GM18858 (cell line): ENCODE data around the gene TMEM260.
"Not testable (repeated sequence)": the region's sequence is repeated elsewhere in the genome, so short reads cannot be mapped to it uniquely, and the experiment has no call there.

Source experiments
- ATAC-seq: cut with Tn5 transposase; IDR thresholded peaks from one replicate; pipeline ENCODE4 v1.9.1; 2021; ENCODE audit not compliant: unreplicated experiment

Gene TMEM260

DNA sequence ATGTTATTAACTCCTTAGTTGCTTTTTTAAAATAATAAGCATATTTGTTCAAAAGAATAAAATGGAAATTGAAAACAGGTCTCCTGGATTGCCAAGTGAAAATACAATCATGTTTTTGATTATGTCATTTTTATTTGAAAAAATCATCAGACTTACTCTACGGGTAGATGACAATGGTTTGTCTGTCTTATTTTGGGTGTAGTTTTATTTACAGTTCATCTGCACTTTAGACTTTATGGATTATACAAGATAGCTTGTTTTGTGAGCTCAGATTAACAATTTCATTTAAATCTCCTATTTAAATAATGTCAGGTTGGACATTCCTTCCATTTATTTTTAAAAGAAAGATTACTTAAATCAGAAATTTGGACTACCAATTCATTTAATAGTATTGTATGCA lies 14.8 kb downstream of the TMEM260 start:
- no peak for ATAC-seq

DNA sequence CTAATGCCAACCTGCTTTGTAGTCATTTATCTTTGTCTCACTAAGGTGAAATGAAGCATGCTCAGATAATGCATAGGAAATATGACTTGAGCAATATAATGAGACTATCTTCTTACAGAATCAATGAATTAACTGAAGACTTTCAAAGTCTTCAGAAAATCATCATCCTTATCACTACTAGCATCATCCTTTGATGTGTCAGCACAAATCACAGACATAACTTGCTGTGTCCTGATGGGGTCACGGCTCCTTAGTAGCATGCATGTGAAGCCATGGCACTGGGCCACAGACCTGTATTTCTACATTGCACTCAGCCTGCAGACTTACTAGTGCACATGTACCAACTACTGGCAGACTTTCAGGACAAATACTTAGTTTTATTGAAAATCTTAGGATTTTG lies 18.9 kb downstream of the TMEM260 start:
- ATAC-seq = no peak

DNA sequence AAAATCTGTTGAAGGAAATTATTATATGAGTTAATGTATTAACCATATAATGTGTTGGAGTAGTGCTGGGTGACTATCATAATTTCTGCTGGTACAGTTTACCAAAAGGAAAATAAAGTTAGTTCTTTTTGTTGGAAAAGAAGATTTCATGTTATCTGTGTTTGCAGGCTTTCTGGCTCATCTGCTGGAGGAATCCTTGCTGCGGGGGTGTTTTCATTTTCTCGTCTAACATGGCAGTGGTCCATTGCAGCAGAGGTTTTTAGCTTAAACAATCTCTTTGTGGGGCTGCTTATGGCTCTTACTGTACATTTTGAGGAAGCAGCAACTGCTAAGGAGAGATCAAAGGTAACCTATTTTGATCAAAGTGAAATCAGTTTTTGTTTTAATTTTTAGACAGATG lies 24.1 kb downstream of the TMEM260 start:
- no peak for ATAC-seq

DNA sequence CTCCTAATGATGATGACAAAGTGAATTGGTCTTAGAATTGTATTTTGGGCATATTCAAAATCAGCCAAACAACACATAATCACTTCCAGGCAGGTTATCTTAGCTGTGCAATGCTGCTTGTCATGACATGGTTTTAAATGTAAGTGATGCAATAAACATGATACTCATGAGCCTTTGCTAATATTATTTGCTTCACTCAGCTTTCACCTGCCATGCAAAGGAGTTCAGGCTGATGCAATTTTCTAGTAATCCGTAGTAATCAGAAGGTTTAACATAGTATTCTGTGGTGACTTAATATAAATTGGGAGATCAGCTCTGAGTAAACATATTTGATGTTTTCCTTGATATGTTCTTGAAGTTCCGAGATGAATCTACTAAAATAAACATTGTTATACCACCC lies 29.1 kb downstream of the TMEM260 start:
- no peak for ATAC-seq

DNA sequence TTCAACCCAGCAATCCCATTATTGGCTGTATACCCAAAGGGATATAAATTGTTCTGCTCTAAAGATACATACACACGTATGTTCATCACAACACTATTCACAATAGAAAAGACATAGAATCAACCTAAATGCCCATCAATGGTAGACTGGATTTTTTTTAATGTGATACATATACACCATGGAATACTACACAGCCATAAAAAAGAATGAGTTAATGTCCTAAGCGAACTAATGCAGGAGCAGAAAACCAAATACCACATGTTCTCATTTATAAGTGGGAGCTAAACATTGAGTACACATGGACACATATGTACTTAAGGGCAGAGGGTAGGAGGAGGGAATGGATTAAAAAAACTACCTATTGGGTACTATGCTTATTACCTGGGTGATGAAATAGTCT lies 32.1 kb downstream of the TMEM260 start:
- not testable (repeated sequence) for ATAC-seq

DNA sequence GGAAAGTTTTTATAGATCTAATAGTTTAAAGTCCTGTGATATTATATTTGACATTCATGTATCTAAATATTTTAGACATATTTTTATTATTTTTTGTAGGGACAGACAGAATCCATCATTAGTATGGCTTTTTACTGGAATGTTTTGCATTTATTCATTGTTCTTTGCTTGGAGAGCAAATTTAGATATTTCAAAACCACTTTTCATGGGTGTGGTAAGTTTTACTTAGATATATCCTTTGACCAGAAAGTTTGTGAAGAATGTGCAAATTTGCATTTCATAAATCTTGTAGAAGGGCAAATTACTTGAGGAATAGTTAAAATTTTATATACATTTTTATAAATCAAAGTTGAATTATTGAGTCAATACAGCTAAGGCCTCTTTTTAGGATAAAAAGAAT lies 37.5 kb downstream of the TMEM260 start:
- no peak for ATAC-seq

DNA sequence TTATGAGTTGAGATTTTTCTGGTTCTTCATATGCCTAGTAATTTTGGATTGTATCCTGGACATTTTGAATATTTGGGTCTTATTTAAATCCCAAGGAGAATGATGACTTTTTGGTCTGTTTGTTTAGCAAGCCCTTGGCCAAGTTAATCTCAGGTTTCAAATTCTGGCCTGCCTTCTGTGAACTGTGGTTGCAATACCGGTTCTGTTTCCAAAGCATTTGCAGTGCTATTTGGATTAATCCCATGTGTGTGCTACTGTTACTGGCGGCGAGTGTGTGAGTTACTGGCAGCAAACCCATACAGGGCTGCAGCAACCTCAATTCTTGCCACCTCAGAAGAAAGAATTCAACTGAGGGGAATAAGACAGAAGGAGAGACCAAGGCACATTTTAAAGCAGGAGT lies 51.1 kb downstream of the TMEM260 start:
- no peak for ATAC-seq

DNA sequence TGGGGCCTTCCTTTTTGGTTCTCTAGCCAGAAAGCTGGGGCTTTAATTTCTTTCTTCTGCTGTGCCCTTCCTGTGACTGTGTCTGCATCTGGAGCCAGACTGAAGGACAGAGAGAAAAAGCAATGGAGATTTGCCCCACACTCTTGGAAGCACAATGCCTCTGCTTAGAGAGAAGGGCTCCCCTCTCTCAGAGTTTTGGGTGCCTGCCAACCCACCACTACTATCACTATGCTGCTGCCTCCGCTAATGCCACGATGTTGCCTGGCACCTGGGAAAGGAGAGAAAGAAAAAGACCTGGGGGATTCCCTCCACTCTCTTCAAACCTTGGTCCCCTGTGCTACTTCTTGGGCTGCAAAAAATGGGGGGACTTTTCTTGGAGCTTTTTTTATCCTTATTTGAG lies 52.6 kb downstream of the TMEM260 start:
- no peak for ATAC-seq

DNA sequence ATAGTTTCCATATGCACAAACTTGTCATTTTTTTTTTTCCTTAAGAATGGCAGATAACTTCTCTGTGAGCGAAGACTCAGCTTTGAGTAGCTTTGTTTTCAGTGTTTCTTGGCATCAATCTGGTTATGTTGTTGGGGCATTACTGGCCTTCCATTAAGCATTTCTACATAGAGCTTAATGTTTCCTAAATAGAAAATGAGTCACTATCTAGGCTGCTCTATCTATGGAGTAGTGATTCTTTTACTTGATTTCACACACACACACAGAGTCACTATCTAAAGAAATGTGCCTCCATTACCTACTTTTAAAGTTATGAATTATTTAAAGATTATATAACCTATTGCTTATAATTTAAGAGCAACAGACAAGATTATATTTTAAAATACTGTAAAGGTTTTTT lies 53.9 kb downstream of the TMEM260 start:
- ATAC-seq = no peak

DNA sequence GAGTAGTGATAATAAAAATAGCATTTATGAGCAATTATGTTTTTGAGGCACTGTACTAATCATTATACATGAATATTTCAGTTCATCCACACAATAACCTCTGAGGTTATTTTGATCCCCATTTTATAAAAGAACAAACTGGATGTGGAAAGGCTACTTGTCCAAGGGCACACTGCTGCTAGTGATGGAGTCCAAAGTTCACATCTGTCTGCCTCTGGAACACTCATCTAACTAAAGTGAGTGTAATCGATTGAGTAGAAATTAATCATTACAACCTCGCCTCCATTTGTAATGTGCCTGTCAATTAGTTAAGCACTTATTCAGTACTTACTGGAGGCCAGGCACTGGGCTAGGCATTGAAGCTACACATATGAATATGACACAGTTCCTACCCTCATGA lies 55.4 kb downstream of the TMEM260 start:
- ATAC-seq = no peak

DNA sequence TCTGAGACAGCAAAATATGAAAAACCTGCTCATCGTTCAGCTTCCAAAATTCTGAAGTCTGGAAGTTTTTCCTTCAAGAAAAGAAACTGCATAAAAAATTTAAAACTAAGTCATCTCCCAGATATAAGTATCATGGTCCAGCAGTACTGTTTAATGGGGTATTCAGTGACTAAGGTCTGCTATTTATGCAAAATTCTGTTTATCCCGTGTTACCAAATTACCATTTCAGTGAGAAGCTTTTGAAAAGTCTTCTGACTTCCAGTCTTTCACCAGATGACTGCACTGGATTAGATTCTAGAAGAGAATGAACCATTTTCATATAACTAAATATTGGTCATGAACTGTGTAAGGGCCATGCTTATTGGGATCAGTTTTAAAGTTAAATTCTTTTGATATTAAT lies 67.9 kb downstream of the TMEM260 start:
- ATAC-seq = no peak

DNA sequence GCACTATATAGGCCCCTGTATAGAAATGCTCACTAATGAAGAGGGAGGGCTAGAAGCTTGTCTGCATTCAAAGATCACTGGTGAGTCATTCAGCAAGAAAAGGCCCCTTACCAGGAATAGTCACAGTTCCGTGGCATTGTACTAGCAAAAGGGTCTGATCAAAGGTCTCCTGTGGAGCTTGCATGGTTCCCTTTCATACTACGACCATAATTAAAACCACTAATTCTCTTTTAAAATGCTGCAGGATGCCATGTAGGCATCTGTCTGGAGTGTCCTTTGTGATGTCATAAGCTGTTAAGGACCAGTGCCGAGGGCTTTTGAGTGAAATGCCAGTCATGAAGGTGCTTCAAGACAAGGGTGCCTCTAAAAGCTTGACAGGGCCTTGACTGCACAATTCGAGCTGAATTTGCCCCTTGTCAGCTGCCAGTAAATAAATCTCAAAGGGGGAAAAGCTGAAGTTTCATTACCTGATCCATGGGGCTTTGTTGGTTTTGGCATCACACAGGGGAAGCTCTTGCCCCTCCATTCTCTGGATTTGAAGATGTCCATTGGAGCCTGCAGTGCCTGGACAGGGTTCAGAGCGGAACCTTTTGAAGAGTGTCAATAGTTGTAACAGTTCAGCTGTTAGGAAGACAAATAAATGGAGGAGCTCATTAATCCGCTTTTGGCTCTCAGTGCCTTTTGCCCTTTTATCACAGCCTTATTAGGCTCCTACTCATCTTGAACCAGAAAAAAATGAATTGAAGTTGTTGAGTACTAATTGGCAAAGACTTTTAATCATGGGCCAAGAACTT lies 69.1 kb downstream of the TMEM260 start:
- ATAC-seq = no peak

DNA sequence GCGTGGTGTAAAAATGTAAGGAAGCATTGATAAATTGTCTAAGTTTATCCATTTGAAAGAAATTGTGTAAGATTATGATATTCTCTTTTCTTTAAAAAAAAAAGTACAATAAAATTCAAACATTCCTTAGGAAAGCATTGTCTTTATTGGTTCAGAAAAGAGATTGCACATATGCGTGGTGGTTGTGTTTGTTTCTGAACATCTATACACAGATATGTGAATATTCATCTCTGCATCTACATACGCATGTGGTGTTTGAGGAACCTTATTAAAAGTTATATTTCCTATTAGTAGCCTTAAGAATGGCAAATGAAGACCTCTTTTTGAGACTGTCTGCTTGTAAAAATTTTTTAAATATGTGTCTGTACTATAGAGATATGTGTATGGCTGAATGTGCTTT lies 69.8 kb downstream of the TMEM260 start:
- ATAC-seq = no peak

DNA sequence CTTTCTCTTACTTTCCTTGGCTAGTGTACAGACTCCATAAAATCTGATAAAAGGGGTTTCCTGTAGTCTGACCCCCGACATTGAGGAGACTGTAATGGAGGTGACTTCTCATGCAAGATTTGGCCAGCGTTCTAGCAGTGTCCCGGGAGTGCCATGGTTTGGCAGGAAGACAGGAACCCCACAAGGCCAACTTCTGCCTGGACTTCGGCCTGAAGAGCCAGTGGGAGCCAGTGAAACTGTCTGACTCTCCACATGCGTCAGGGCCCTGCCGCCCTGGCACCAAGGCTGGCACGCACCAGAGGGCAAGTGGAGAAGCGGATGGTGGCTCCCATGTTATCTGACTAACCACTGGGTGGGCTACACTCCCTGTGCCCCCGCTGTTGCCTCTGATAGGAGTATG lies 70.5 kb downstream of the TMEM260 start:
- no peak for ATAC-seq

DNA sequence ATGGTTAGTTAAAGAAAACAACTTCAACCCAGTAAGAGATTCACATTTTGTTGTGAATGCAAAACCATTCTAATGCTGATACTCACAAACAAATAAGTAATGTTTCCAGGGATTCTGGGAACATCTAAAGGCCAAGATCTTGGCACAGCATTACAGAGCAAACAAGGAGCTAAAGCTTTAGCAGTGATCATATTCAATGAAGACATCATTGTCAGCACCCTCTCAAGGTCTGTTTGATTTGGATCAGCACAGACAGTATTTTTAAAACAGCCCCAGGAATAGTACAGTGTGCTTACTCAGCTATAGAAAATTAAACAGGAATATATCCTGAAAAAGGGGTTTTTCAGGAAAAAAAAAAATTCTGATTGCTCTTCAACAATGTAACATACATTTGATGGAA lies 71.4 kb downstream of the TMEM260 start:
- no peak for ATAC-seq

DNA sequence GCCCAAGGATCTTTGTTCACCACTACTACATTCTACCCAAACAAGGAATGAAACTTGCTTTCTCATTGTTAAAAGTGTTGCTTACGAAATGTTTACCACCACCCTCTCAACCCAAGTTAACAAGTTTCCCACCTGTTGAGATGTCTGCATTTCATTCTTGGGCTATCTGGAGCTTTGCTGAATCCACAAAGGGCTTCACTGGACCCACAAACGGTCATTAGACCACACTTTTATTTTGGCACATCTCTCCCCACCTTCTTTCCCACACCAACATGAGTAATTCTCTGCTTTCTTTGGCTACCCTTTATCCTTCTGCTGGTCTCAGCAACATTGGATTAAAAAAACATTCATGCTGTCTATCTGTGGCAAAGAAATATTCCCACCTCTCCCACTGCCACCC lies 78.0 kb downstream of the TMEM260 start:
- no peak for ATAC-seq

DNA sequence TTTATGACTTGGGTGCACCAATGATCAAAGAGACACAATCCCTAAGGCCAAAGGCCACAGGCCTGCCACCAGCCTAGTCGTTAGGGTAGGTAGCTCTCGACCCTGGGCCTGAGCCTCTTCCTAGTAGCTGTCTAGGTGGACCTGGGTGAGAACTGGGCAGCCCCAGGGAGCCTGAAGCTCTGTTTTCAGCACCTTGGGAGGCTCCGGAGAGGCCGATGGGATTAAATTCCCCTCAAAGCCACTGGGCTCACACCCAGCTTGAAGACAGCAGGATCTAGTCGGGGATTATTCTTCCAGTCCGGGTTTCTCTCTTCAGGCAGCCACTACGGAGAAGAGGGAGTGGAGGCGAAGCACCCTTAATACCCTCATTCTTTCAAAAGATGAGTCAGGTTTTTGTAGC lies 79.8 kb downstream of the TMEM260 start:
- no peak for ATAC-seq

DNA sequence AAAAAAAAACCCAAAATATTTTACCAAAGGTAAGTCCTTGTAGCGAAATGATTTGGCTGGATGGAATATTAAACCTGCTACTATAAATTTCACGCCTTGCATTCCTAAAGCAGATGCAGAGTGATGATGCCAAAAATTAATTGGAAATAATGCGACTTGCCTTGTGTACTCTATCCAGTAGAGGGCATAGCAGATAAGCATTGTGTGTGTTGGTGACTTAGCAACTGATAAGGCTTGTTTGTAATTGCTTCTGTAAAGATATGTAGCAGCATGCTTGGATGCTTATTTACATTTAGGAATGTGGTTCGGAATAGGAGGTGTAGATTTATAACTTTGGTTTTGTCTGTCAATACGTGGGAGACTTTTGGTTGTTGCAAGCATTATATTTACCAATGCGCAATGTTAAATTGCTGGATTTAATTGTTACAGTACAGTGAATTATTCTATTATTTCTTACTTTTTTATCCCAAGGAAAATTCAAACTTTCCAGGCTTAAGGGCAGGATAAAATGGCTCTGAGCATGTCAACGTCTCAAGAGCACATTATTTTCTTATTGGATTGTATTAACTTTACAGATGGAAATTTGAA lies 80.5 kb downstream of the TMEM260 start:
- ATAC-seq = no peak

DNA sequence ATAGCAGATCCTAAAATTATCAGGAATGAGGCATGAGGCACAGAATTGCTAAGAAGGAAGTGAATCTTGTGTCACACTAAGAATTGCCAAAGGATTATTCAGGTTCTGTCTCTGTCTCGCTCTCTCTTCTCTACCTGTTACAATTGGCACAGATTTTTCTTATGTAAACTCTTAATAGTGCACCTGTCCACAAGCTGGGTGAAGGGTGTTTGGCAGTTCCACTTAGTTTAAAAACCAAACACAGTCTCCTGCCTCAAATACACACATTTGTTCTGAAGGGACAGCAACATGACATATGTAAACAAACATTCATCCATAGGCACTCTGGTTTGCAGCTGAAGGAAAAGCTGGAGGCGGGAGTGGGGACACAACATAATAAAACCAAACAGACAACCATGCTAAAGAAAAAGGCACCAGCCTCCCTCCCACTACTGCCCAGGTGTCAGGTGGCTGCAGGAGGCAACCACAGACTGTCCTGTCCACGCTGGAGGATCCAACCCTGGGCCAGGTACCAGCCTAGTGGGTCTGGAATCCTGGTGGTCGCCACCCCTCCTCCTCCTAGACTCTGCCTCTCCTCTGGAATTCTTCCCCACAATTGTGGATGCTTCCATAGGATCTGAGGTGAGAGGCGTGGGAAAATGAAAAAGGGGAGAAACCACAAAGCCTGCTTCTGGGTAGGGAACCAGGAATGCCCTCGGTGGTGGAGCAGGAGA lies 81.2 kb downstream of the TMEM260 start:
- no peak for ATAC-seq

DNA sequence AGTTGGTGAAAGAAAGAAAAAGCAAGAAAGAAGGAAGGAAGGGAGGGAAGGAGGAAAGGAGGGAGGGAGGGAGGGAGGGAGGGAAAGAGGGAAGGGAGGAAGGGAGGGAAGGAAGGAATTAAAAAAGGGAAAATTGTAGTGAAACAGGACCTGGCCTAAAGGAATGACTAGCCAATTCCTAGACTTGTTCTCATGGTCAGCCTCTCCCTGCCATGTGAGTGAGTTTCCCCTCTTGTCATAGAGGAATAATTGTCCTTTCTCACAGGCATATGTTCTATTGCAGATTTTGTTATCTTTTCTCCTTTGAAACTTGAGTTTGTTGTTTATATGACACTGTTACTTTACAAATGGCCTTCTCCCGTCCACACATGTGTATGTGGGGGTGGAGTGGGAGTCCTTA lies 81.9 kb downstream of the TMEM260 start:
- ATAC-seq = no peak

DNA sequence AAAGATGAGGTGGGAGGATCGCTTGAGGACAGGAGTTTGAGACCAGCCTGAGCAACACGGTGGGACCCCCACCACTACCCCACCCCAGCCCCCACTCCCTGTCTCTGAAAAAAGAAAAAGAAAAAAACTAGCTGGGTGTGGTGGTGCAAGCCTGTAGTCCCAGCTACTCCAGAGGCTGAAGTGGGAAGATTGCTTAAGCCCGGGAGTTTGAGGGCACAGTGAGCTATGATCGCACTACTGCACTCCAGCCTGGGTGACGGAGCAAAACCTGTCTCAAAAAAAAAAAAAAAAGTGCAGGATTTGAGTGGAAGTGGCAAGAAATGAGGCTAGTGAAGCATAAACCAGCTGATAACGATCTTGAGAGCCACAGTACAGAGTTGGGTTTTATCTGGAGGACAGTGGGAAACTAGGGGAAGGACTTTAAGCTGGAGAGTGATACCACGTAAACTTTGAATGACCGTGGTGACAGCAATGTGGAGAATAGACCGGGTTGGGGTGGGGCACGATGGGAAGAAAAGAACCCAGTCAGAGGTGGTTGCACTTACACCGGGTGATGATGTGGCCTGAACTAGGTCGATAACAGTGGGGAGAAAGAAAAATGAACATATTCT lies 85.3 kb downstream of the TMEM260 start:
- no peak for ATAC-seq

DNA sequence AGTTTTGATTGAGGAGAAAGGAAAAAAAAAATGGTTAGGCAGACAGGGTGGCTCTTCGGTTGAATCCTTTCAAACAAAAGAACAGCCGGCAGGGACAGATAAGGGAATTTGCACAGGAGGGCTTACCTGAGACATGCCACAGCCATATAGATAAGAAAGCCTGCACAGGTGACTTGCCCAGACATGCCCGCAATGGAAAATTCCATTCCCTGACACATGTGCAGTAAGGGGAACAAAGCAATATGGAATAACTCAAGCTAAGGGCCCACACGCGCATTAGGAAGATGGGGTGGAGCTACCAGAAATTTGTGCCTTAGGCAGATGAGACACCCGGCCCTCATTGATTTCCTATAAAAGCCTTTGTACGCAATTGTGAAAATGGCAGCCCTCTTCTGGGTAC lies 86.7 kb downstream of the TMEM260 start:
- ATAC-seq = no peak
